Suprapubic skin (tissue), 4 donors: ENCODE data around the gene SIAH3. TPM values are rescaled to one million over a fixed set of nuclear protein-coding genes. Genes with fewer than 3 reads are reported as not detected.

Source experiments
- DNase-seq, 2 donors: peaks; one replicate each; pipeline ENCODE4 v3.0.0-alpha.2; 2019; ENCODE audit warnings: low spot score in 2 of 2
- H3K27ac ChIP-seq: fragments of 200-600 bp; sonication (generic); one replicate; pipeline ENCODE4 v1.5.1; 2019
- H3K27me3 ChIP-seq: fragments of 200-600 bp; sonication (generic); one replicate; pipeline ENCODE4 v1.5.1; 2019
- H3K36me3 ChIP-seq: fragments of 200-600 bp; sonication (generic); one replicate; pipeline ENCODE4 v1.5.1; 2019
- H3K4me1 ChIP-seq: fragments of 200-600 bp; sonication (generic); one replicate; pipeline ENCODE4 v1.5.1; 2019
- H3K4me3 ChIP-seq: fragments of 200-600 bp; sonication (generic); one replicate; pipeline ENCODE4 v1.5.1; 2019; ENCODE audit warnings: mild to moderate bottlenecking
- H3K9me3 ChIP-seq: fragments of 200-600 bp; sonication (generic); one replicate; pipeline ENCODE4 v1.5.1; 2019
- EP300 ChIP-seq: sonication (generic); formaldehyde crosslinking; IDR thresholded peaks from one replicate; pipeline ENCODE4 v1.6.1; 2017; ENCODE audit warnings: antibody characterized with exemption
- POLR2A ChIP-seq, 2 donors: fragments of 450-650 bp; IDR thresholded peaks; one replicate each; pipeline ENCODE4 v1.6.1; 2017; ENCODE audit warnings: antibody characterized with exemption in 2 of 2, mild to moderate bottlenecking in 2 of 2, moderate library complexity in 2 of 2
- POLR2AphosphoS5 ChIP-seq, 3 donors: sonication (generic); formaldehyde crosslinking; IDR thresholded peaks; one replicate each; pipeline ENCODE4 v1.6.1; 2017; ENCODE audit warnings: antibody characterized with exemption in 3 of 3
- WGBS: methylation state at CpG from one replicate; pipeline ENCODE4 v1.1.5; 2018; 5-methylcytosine and 5-hydroxymethylcytosine counted together
- total RNA-seq, 4 donors: library from RNA; depleted of rRNA; stranded (reverse); fragments of >200 nt; gene quantifications; one replicate each; pipeline ENCODE4 v1.1.0, GENCODE V29; 2016
- TF ChIP-seq, protein P1 (sequence below), 2 donors: fragments of 200-600 bp in 1 of 2; fragments of 450-650 bp in 1 of 2; sonication (generic) in 1 of 2; IDR thresholded peaks; one replicate each; pipeline ENCODE4 v1.5.1; 2016 to 2019; ENCODE audit warnings: antibody characterized with exemption in 2 of 2, mild to moderate bottlenecking in 1 of 2, moderate library complexity in 1 of 2

SIAH3 gene
- total RNA-seq, 4 donors from 2014 or later: 0.10 to 0.38 TPM; not detected in 2

DNA sequence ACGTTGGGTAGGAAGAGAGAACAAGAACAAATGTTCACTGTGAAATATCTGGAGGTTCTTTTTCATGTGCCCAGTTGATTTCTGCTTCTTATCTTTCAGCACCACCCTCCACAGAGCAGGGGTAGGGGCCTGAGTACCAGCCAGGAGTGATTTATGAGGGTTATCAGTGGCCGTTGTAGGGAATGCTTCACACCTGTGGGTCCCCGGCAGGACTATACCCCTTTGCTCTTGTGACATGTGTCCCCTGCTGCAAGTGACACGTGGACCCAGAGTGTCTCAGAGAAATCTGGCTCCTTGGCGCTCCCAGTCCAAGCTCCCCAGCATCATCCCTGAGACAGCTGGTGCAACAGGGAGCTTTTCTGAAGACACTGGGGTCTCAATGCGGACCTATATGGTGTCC lies 29.7 kb downstream of the SIAH3 start:
- no peaks in the 10 kb centered on the region for H3K36me3 ChIP-seq
- no peaks in the 10 kb centered on the region for H3K4me1 ChIP-seq
- DNase-seq: no peak
- 87% methylated on average over 5 of the region's 6 CpGs for WGBS
- no peak overlapping the region for H3K4me3 ChIP-seq
- no peak overlapping the region for H3K27ac ChIP-seq
- TF ChIP-seq POLR2AphosphoS5 (IDR thresholded peaks at IDR 0.05) (no peak), EP300 (no peak), POLR2A (IDR thresholded peaks at IDR 0.05) (no peak)
- TF ChIP-seq, protein P1, sequence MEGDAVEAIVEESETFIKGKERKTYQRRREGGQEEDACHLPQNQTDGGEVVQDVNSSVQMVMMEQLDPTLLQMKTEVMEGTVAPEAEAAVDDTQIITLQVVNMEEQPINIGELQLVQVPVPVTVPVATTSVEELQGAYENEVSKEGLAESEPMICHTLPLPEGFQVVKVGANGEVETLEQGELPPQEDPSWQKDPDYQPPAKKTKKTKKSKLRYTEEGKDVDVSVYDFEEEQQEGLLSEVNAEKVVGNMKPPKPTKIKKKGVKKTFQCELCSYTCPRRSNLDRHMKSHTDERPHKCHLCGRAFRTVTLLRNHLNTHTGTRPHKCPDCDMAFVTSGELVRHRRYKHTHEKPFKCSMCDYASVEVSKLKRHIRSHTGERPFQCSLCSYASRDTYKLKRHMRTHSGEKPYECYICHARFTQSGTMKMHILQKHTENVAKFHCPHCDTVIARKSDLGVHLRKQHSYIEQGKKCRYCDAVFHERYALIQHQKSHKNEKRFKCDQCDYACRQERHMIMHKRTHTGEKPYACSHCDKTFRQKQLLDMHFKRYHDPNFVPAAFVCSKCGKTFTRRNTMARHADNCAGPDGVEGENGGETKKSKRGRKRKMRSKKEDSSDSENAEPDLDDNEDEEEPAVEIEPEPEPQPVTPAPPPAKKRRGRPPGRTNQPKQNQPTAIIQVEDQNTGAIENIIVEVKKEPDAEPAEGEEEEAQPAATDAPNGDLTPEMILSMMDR (IDR thresholded peaks at IDR 0.05): no peak
- no peaks in the 10 kb centered on the region for H3K27me3 ChIP-seq
- H3K9me3 ChIP-seq: no peaks in the 10 kb centered on the region

DNA sequence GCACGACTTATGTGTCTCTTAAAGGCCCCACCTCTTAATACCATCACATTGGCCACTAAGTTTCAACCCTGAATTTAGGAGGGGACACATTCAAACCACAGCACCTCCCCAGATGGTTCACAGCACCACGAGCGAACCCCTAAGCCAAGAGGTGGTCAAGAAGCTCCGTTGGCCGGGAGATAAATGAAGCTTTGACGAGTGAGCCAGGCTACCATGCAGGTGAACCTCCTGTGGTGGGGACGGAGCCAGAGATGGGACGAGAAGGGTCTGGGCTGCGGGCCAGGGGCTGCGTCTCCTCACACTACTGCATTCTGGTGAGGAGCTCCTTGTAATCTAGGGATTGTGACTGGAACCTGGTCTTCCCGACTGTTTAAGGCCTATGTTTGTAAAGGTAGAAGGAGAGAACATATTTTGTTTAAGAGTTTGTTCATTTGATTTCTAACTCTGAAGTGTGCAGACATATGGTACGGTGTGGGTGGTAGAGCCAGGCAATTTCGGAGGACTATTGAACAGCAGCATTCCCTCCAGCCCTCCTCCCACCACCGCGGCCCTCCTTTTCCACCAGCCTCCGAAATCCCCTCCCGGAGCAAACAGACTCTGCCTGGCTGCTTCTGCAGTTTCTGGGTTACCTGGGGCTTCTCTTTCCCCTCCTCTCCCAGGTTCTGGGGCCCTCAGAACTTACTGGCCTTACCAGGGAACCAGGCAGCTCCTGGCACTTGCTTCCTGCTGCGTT lies 31.3 kb downstream of the SIAH3 start:
- WGBS: 85% methylated on average over 18 of the region's 18 CpGs
- Histone ChIP-seq H3K27ac (no peak overlapping the region), H3K27me3 (no peaks in the 10 kb centered on the region), H3K4me1 (no peaks in the 10 kb centered on the region), H3K4me3 (no peak overlapping the region), H3K9me3 (no peaks in the 10 kb centered on the region), H3K36me3 (no peaks in the 10 kb centered on the region)
- TF ChIP-seq, protein P1 (IDR thresholded peaks at IDR 0.05): no peak
- no peak for DNase-seq

DNA sequence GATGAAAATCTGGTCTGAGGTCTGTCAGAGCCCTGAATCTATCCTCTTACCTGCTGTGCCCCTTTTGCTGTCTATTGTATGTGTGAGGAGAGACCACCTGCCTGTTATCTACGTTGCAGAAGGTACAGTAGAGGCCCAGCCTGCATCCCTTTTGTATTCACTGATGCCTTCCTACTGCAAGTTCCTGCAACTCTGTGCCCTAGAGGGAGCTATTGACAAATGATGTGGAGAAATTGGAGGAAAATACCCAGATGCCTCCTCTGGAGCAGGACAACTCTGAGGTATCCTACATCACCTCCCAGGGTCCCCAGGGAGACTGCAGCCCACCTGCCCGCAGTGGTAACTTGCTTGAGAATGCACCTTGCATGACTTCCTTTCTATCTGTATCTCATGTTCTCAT lies 33.7 kb downstream of the SIAH3 start:
- no peak for DNase-seq
- Histone ChIP-seq H3K27me3 (no peaks in the 10 kb centered on the region), H3K4me1 (no peaks in the 10 kb centered on the region), H3K9me3 (no peaks in the 10 kb centered on the region), H3K27ac (no peak overlapping the region), H3K36me3 (no peaks in the 10 kb centered on the region), H3K4me3 (no peak overlapping the region)
- 64% methylated on average over 2 of the region's 2 CpGs for WGBS
- TF ChIP-seq, protein P1 (IDR thresholded peaks at IDR 0.05): no peak
- TF ChIP-seq POLR2A (IDR thresholded peaks at IDR 0.05) (no peak), EP300 (no peak), POLR2AphosphoS5 (IDR thresholded peaks at IDR 0.05) (no peak)

DNA sequence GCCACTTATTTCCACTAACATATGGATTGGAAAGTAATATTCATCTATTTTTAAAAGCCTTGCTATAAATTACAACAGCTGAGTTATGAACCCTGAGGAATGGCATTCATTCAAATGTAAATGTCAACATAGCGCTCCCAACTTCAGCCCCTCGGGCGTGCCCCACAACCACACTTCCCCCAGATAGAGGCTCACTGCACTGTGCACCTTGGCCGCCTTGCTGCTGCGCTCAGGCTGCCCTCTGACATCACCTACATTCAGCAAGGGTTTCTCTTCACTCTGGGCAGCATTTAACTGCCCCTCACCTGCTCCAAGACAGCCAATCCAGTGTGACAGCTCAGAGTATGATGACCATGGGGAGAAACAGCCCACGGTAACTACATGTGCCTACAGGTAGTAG lies 35.1 kb downstream of the SIAH3 start:
- TF ChIP-seq POLR2AphosphoS5 (IDR thresholded peaks at IDR 0.05) (no peak), POLR2A (IDR thresholded peaks at IDR 0.05) (no peak), EP300 (no peak)
- TF ChIP-seq, protein P1 (IDR thresholded peaks at IDR 0.05): no peak
- Histone ChIP-seq H3K27ac (no peak overlapping the region), H3K4me1 (no peaks in the 10 kb centered on the region), H3K27me3 (no peaks in the 10 kb centered on the region), H3K9me3 (no peaks in the 10 kb centered on the region), H3K4me3 (no peak overlapping the region), H3K36me3 (no peaks in the 10 kb centered on the region)
- WGBS: 80% methylated on average over 6 of the region's 6 CpGs
- no peak for DNase-seq

DNA sequence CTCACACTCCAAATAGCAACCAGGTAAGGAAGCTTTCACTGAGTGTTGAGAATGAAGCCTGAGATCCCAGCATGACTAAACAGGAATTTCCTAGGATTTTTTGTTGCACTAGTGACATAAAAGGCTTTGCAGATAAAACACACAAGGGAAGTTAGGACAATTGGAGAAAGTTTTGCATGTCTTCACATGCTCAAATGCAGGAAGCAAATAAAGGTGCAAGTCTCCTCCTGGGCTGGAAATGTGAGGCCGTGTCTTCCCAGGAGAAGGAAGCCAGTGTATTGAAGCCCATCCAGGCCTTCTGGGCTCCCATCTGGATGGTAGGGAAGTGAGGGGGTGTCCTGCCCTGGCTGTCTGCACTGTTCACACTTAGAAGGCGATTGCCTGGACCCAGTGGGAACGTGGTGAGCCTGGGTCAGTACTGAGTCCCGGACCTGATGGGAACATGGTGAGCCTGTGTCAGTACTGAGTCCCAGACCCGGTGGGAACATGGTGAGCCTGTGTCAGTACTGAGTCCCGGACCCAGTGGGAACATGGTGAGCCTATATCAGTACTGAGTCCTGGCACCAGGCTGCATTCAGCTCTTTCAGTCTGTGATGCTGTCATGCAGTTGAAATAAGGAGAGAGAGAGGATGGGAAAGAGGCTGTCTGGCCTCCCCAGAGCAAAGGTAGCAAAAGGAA lies 38.7 kb downstream of the SIAH3 start:
- no peak for DNase-seq
- no peak for TF ChIP-seq POLR2A (IDR thresholded peaks at IDR 0.05)
- TF ChIP-seq EP300: no peak
- TF ChIP-seq, protein P1 (IDR thresholded peaks at IDR 0.05): no peak
- TF ChIP-seq POLR2AphosphoS5 (IDR thresholded peaks at IDR 0.05): no peak
- WGBS: 72% methylated on average over 6 of the region's 6 CpGs

More for the DNA sequence above, 38.7 kb downstream of the SIAH3 start:
- H3K27me3 ChIP-seq: no peaks in the 10 kb centered on the region
- H3K9me3 ChIP-seq: no peaks in the 10 kb centered on the region
- H3K27ac ChIP-seq: no peak overlapping the region
- H3K4me3 ChIP-seq: no peak overlapping the region
- no peaks in the 10 kb centered on the region for H3K36me3 ChIP-seq
- H3K4me1 ChIP-seq: no peaks in the 10 kb centered on the region
